Coronary artery (tissue), 2 donors: ENCODE measurements around the gene AHNAK.
A peak's percentile ranks its signal among the peaks of the same experiment; 100 is the strongest.

Experiments used
- DNase-seq: peaks from one replicate; pipeline ENCODE4 v3.0.0-alpha.2; 2017; ENCODE audit warnings: low spot score
- H3K27ac ChIP-seq, 2 donors: fragments of 200-600 bp; sonication (generic); one replicate each; pipeline ENCODE4 v1.5.1; 2016 to 2019
- H3K4me3 ChIP-seq: fragments of 200-600 bp; sonication (generic); 2 replicates; pipeline ENCODE4 v1.5.1; 2016; ENCODE audit warnings: mild to moderate bottlenecking, moderate library complexity
- TF ChIP-seq, protein P1 (sequence below): fragments of 200-600 bp; sonication (generic); IDR thresholded peaks from one replicate; pipeline ENCODE4 v1.5.1; 2019; ENCODE audit warnings: antibody characterized with exemption

Gene AHNAK

GRCh38 chr11:62400281-62400680 lies 146.3 kb downstream of the AHNAK start:
- TF ChIP-seq, protein P1, sequence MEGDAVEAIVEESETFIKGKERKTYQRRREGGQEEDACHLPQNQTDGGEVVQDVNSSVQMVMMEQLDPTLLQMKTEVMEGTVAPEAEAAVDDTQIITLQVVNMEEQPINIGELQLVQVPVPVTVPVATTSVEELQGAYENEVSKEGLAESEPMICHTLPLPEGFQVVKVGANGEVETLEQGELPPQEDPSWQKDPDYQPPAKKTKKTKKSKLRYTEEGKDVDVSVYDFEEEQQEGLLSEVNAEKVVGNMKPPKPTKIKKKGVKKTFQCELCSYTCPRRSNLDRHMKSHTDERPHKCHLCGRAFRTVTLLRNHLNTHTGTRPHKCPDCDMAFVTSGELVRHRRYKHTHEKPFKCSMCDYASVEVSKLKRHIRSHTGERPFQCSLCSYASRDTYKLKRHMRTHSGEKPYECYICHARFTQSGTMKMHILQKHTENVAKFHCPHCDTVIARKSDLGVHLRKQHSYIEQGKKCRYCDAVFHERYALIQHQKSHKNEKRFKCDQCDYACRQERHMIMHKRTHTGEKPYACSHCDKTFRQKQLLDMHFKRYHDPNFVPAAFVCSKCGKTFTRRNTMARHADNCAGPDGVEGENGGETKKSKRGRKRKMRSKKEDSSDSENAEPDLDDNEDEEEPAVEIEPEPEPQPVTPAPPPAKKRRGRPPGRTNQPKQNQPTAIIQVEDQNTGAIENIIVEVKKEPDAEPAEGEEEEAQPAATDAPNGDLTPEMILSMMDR: no peak
- H3K27ac ChIP-seq: peak overlapping the region; percentile 73 to 96
- peak overlapping the region; percentile 52 for H3K4me3 ChIP-seq
- DNase-seq: no peak

DNA sequence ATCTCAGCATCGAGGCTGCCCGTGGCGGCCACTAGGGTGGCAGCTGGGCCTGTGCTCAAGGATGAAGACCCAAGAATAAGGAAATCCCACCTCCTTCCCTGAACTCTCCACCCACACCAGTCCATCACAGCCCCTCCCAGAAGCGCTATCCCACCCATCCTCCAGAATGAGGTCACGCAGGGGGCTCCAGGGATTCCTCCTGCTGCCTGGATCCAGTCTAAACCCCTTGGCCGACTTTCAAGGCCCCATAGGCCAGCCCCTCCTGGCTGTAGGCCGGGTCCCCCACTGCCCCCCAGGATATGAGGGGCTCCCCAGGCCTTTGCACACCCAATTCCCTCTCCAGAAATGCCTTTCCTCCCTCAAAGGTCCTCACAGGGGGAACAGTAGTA lies 146.7 kb downstream of the AHNAK start:
- peak overlapping the region; percentile 52 for H3K4me3 ChIP-seq
- no peak for DNase-seq
- TF ChIP-seq, protein P1: no peak
- H3K27ac ChIP-seq: peak overlapping the region; percentile 73 to 96

GRCh38 chr11:62399172-62399877 lies 147.3 kb downstream of the AHNAK start:
- H3K4me3 ChIP-seq: peak overlapping the region; percentile 48
- TF ChIP-seq, protein P1: no peak
- DNase-seq: peak; percentile 78
- H3K27ac ChIP-seq: peak overlapping the region; percentile 73 to 96

- TF ChIP-seq, protein P1: no peak
- Histone ChIP-seq H3K27ac (peak overlapping the region; percentile 73 to 96), H3K4me3 (peak overlapping the region; percentile 48)
- DNase-seq: no peak
Observed at GRCh38 chr11:62398011-62398994, 148.3 kb downstream of the AHNAK start.

DNA sequence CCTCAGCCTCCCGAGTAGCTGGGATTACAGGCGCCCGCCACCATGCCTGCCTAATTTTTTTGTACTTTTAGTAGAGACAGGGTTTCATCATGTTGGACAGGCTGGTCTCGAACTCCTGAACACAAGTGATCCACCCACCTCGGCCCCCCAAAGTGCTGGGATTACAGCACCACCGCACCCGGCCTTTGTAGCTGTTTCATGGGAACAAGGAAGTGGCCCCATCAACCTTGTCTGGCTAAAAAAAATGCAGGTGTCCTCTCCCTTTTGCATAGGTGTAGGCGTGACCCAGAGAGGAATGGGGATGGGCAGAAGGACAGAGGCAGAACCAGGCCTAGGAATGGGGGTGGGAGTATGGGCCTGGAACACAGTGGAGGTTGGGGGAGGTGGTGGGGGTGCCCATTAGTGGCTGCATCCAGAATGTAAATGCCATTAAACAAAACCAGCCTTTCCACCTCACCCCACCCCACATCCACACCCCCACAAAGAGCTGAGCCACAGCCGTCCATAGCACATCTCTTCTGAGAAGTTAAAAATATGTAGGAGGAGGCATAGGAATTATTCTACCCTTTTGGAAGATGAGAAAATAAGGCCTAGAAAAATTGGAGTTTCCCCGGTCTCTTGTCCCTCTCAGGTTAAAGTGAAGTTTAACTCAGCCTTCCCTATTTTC lies 150.6 kb downstream of the AHNAK start:
- DNase-seq: no peak
- Histone ChIP-seq H3K4me3 (no peak overlapping the region), H3K27ac (peak overlapping the region in 1 of 2 donors; percentile 67)
- TF ChIP-seq, protein P1: no peak

DNA sequence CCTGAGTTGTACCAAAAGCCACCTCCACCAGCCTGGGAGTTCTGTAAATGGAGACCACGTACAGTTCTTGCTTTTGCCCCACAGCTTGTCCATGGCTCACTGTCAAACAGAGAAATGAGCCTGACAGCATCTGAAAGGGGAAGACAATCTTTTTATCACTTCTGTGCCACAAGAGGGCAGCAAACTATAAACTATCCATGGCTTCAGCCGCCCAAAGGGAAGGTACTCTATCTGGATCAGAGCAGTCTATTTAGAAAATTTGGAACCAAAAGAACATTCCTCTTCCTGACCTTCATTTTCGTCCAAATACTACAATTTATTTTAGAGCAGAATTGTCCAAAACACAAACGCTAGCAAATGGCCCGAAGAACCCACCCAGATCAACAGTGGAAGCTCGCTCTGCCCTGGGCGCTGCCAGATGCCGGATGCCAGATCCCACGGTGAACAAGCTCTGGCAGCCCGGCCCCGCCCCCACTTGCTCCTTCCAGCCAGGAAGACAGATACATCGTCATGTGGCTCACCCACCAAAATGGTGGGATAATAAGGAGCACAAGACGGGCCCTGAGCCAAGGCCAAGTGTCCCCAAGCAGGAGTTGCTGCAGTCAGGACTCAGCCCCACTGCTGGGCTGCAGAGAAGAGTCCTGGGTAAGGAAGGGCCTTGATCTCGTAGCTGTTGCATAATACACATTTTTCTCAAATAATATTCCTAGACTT lies 151.6 kb downstream of the AHNAK start:
- peak; percentile 86 for DNase-seq
- TF ChIP-seq, protein P1: peak; percentile 53
- H3K4me3 ChIP-seq: peak overlapping the region; percentile 63
- H3K27ac ChIP-seq: peak overlapping the region; percentile 55 to 86
